HCT116 (cell line): ENCODE data around the gene MYEOV.

Experiments used
- CEBPB ChIP-seq: IDR thresholded peaks from 2 replicates; pipeline ENCODE4 v1.6.1; 2012; ENCODE audit warnings: low read depth
- EZH2 ChIP-seq: fragments of 200-600 bp; sonication (generic); IDR thresholded peaks from 2 replicates; pipeline ENCODE4 v1.6.1; 2017; ENCODE audit warnings: antibody characterized with exemption, mixed run types
- EZH2phosphoT487 ChIP-seq: fragments of 200-600 bp; IDR thresholded peaks from 2 replicates; pipeline ENCODE4 v1.6.1; 2018; ENCODE audit warnings: antibody characterized with exemption, borderline replicate concordance
- POLR2A ChIP-seq: IDR thresholded peaks from 2 replicates; pipeline ENCODE4 v1.7.0; 2011; ENCODE audit warnings: borderline replicate concordance; ENCODE audit not compliant: insufficient read depth, insufficient read length; ENCODE audit errors: extremely low read depth
- POLR2AphosphoS5 ChIP-seq: IDR thresholded peaks from 2 replicates; pipeline ENCODE4 v1.6.1; 2011; ENCODE audit warnings: mild to moderate bottlenecking, low read depth, low read length, moderate library complexity
- RAD21 ChIP-seq: IDR thresholded peaks from 2 replicates; pipeline ENCODE4 v1.6.1; 2012; ENCODE audit warnings: low read depth, mild to moderate bottlenecking
- YY1 ChIP-seq: IDR thresholded peaks from 2 replicates; pipeline ENCODE4 v1.6.1; 2011; ENCODE audit warnings: low read length, low read depth, moderate library complexity, mild to moderate bottlenecking; ENCODE audit not compliant: insufficient replicate concordance; ENCODE audit errors: extremely low read depth
- ZNF274 ChIP-seq: fragments of 200-500 bp; sonication (Bioruptor generic); IDR thresholded peaks from 2 replicates; pipeline ENCODE4 v1.6.1; 2014; ENCODE audit warnings: mild to moderate bottlenecking, low read depth, low read length, inconsistent platforms
- TF ChIP-seq, protein P1 (sequence below): IDR thresholded peaks from 2 replicates; pipeline ENCODE4 v1.6.1; 2012; ENCODE audit warnings: low read depth
- TF ChIP-seq, protein P2 (sequence below), 3 experiments: fragments of 200-600 bp in 1 of 3; sonication (generic) in 1 of 3; IDR thresholded peaks in 2 of 3; conservative IDR thresholded peaks in 1 of 3; 2 replicates each; pipeline ENCODE4 v1.5.1; 2012 to 2017; ENCODE audit warnings: low read depth in 2 of 3, low read length in 2 of 3, antibody characterized with exemption in 1 of 3, borderline replicate concordance in 1 of 3, control low read depth in 1 of 3, mild to moderate bottlenecking in 1 of 3, mixed read lengths in 1 of 3, mixed run types in 1 of 3, moderate library complexity in 1 of 3; ENCODE audit not compliant: insufficient read depth in 1 of 3
- TF ChIP-seq, protein P3 (sequence below): IDR thresholded peaks from 2 replicates; pipeline ENCODE4 v1.6.1; 2011; ENCODE audit warnings: mild to moderate bottlenecking, low read length, moderate library complexity; ENCODE audit not compliant: insufficient replicate concordance; ENCODE audit errors: extremely low read depth
- TF ChIP-seq, protein P4 (sequence below): IDR thresholded peaks from 2 replicates; pipeline ENCODE4 v1.6.1; 2012

DNA sequence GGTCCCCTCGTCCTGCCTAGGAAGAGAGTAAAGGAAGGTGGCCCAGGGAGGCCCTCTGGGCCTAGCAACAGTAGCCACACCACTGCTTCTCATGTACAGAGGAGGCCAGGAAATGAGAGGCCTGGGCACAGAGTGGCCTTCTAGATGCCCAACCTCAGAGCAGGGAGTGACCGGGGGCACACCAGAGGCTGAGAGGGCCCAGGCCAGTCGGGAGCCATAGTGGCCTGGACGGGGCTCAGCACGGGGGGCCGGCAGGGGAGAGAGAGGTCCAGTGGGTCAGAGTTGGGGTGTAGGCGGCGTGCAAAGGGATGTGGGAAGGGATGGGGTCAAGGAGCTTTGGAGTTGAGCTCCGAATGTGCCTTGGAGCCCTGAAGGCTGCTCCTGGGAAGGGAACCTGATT is 25.0 kb upstream of the MYEOV start:
- TF ChIP-seq, protein P1, sequence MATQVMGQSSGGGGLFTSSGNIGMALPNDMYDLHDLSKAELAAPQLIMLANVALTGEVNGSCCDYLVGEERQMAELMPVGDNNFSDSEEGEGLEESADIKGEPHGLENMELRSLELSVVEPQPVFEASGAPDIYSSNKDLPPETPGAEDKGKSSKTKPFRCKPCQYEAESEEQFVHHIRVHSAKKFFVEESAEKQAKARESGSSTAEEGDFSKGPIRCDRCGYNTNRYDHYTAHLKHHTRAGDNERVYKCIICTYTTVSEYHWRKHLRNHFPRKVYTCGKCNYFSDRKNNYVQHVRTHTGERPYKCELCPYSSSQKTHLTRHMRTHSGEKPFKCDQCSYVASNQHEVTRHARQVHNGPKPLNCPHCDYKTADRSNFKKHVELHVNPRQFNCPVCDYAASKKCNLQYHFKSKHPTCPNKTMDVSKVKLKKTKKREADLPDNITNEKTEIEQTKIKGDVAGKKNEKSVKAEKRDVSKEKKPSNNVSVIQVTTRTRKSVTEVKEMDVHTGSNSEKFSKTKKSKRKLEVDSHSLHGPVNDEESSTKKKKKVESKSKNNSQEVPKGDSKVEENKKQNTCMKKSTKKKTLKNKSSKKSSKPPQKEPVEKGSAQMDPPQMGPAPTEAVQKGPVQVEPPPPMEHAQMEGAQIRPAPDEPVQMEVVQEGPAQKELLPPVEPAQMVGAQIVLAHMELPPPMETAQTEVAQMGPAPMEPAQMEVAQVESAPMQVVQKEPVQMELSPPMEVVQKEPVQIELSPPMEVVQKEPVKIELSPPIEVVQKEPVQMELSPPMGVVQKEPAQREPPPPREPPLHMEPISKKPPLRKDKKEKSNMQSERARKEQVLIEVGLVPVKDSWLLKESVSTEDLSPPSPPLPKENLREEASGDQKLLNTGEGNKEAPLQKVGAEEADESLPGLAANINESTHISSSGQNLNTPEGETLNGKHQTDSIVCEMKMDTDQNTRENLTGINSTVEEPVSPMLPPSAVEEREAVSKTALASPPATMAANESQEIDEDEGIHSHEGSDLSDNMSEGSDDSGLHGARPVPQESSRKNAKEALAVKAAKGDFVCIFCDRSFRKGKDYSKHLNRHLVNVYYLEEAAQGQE, result no peak
- TF ChIP-seq POLR2AphosphoS5 (no peak), POLR2A (no peak), EZH2 (no peak), ZNF274 (no peak), CEBPB (no peak), EZH2phosphoT487 (no peak), RAD21 (no peak), YY1 (no peak)
- TF ChIP-seq, protein P2, sequence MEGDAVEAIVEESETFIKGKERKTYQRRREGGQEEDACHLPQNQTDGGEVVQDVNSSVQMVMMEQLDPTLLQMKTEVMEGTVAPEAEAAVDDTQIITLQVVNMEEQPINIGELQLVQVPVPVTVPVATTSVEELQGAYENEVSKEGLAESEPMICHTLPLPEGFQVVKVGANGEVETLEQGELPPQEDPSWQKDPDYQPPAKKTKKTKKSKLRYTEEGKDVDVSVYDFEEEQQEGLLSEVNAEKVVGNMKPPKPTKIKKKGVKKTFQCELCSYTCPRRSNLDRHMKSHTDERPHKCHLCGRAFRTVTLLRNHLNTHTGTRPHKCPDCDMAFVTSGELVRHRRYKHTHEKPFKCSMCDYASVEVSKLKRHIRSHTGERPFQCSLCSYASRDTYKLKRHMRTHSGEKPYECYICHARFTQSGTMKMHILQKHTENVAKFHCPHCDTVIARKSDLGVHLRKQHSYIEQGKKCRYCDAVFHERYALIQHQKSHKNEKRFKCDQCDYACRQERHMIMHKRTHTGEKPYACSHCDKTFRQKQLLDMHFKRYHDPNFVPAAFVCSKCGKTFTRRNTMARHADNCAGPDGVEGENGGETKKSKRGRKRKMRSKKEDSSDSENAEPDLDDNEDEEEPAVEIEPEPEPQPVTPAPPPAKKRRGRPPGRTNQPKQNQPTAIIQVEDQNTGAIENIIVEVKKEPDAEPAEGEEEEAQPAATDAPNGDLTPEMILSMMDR (IDR thresholded peaks at IDR 0.05 in 2 of 3, conservative IDR thresholded peaks at IDR 0.05 in 1 of 3; ENCODE audit: borderline replicate concordance in 1 of 3, insufficient read depth in 1 of 3, low read depth in 2 of 3, low read length in 2 of 3), result no peak
- TF ChIP-seq, protein P3, sequence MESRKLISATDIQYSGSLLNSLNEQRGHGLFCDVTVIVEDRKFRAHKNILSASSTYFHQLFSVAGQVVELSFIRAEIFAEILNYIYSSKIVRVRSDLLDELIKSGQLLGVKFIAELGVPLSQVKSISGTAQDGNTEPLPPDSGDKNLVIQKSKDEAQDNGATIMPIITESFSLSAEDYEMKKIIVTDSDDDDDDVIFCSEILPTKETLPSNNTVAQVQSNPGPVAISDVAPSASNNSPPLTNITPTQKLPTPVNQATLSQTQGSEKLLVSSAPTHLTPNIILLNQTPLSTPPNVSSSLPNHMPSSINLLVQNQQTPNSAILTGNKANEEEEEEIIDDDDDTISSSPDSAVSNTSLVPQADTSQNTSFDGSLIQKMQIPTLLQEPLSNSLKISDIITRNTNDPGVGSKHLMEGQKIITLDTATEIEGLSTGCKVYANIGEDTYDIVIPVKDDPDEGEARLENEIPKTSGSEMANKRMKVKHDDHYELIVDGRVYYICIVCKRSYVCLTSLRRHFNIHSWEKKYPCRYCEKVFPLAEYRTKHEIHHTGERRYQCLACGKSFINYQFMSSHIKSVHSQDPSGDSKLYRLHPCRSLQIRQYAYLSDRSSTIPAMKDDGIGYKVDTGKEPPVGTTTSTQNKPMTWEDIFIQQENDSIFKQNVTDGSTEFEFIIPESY, result no peak
- TF ChIP-seq, protein P4, sequence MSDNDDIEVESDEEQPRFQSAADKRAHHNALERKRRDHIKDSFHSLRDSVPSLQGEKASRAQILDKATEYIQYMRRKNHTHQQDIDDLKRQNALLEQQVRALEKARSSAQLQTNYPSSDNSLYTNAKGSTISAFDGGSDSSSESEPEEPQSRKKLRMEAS, result no peak
